Measurements from ENCODE around the gene DEFB108B.
"Not testable (repeated sequence)": the region's sequence is repeated elsewhere in the genome, so short reads cannot be mapped to it uniquely, and the experiment has no call there.

Gene DEFB108B, protein sequence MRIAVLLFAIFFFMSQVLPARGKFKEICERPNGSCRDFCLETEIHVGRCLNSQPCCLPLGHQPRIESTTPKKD

DNA sequence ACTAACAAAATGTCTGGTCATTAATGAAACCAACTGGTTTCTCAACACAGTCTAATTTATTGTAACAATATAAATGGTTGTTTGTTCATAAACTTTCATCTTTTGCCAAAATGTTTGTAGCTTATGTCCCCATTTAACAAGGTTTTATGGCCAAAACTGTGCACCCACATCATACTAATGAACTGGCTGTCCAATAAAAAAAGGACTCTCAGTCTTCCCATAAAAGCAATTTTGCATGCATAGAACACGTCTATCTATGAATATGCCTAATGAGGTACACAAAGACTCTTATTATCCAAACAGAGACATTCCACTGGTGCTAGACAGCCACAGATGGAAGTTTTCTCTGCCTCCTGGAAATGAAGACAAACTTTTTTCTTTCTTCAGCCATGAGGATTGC lies at the start of gene DEFB108B:
Gene DEFB108B (plus strand): TSS at position 390 of the 400 bp plus-strand sequence. CDS start 0 bp downstream, at position 390.
- DNase-seq: not testable (repeated sequence)

GRCh38 chr11:71786114-71786847 lies 46.7 kb upstream of the DEFB108B start:
- DNase-seq: peak; percentile 86

- DNase-seq: peak; percentile 100
Measured at GRCh38 chr11:71786848-71787097, 46.2 kb upstream of the DEFB108B start.

GRCh38 chr11:71787098-71787823 lies 45.7 kb upstream of the DEFB108B start:
- peak; percentile 96 for DNase-seq

DNA sequence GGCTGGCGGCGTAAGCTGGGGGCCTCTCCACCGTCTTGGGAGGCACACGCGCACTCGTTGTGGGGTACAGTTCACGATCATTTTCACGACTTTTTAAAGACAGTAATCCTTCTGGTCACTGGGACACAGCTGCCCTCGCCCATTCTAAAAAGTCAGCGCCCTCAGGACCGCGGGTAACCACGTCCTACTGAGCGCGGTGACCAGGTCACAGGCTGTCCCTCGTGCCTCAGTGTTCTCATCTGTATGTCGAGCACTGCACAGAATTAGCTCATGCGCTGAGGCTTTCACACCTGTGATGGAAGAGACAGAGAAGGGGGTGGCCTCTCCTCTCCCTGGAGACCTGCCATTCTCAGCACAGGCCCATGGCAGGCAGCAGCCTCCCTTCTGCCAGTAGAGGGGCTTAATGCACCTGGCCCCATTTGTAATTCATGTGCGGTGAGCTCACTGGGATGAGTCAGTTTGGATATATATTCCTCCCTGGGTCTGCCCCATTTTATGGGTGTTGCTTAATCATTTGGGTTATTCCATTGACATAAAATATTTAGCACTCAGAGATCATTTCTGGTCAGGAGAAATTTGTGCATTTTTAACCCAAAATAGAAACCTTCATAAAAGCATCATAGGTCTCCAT lies 45.1 kb upstream of the DEFB108B start:
- DNase-seq: not testable (repeated sequence)

- not testable (repeated sequence) for DNase-seq
Measured at GRCh38 chr11:71789444-71790196, 43.4 kb upstream of the DEFB108B start.

GRCh38 chr11:71791111-71791510 lies 41.9 kb upstream of the DEFB108B start:
- not testable (repeated sequence) for DNase-seq

GRCh38 chr11:71792621-71793235 lies 40.3 kb upstream of the DEFB108B start:
- DNase-seq: peak; percentile 47

GRCh38 chr11:71794386-71795040 lies 38.5 kb upstream of the DEFB108B start:
- not testable (repeated sequence) for DNase-seq

GRCh38 chr11:71795236-71795635 lies 37.8 kb upstream of the DEFB108B start:
- not testable (repeated sequence) for DNase-seq

DNA sequence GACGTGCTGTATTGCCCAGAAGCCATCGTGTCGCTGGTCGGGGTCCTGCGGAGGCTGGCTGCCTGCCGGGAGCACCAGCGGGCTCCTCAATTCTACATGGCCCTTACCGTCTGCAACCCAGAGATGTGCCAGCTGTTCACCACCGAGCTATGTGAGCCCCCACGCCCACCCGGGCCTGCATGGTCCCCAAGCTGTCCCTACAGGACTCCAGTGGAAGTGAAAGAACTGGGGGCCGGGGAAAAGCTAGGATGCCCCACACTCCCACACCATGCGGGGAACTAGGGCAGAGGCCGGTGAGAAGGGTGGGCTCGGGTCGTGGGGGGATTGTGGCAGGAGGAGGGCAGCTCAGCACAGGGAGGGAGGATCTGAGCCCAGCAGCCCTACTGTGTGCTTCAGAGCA lies 37.0 kb upstream of the DEFB108B start:
- not testable (repeated sequence) for DNase-seq

DNA sequence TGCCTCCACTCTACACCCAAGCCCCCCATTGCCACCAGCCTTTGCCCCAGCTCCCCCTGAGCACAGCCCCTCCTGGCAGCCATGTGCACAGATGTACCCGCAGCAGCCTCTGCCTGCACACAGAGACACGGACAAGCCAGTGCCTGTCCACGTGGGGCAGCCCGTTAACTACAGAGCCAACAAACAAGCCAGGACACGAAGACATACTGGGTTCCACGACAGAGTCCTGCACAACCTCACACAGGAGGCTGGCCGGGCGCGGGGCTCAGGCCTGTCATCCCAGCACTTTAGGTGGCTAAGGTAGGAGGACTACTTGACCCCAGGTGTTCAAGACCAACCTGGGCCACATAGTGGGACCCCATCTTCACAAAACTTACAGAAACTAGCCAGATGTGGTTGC lies 36.2 kb upstream of the DEFB108B start:
- DNase-seq: not testable (repeated sequence)

- DNase-seq: not testable (repeated sequence)
Measured at GRCh38 chr11:71799556-71800128, 33.4 kb upstream of the DEFB108B start.

GRCh38 chr11:71800335-71800953 lies 32.6 kb upstream of the DEFB108B start:
- peak; percentile 92 for DNase-seq

DNA sequence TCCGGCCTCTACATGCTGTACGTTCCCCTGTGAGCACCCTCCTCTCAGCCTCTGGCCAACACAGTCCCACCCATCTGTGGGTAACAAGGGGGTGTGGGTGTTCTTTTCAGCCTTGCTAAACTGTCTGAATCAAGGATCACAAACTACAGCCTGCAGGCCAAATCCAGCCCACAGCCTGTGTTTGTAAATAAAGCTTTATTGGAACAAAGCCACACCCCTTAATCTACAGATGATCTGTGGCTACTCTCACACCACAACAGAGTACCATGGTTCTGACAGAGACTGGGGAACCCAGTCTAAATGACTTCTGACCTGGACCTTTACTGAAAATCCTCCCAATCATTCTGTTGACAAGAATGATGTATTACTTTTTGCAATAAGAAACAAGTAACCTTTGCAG lies 32.0 kb upstream of the DEFB108B start:
- not testable (repeated sequence) for DNase-seq

DNA sequence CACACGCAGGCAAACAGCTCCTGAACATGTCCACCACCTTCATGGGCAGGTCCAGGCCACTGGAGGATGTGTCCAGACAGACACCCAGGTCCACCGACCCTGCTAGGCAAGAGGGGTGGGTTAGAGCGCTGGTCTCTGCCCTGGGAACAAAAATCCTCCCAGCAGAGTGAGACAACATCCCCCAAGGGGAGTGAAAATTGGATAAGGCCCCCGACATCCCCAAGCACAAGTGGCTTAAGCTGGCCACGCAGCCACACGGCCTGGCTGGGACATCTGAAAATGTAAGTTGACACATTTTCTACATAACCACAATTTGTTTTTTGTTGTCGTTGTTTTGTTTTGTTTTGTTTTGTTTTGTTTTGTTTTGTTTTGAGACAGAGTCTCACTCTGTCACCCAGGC lies 30.1 kb upstream of the DEFB108B start:
- not testable (repeated sequence) for DNase-seq

DNA sequence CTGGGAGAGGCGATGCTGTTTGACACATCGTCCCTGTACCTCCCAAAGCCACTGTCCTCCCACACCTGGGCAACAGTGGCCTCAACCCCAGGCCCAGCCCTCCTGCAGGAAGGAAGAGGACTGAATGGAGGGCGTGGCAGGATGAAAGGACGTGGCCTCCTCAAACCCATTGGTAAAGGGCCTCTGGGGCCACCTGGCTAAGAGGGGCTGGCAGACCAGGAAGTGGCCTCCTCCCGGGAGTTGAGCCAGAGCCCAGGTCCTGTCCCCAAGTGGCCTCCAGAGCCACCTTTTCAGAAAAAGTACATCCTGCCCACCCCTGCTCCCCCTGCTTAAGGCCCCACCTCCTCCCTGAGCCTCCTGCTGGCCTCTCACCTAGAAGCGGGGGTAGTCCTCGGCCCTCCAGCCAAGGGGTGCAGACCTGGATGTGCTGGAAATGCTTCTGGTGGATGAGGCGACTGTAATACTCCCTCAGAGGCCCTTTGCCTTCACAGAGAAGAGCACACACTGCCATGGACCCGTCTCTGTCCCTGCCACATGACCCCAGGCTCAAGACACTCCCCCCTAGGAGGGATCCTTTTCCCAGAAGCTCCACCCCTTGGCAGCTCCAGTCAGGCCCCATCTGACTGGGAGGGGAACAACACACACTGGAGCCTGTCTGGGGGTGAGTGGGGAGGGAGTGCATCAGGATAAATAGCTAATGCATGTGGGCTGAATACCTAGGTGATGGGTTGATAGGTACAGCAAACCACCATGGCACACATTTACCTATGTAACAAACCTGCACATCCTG lies 28.6 kb upstream of the DEFB108B start:
- not testable (repeated sequence) for DNase-seq

DNA sequence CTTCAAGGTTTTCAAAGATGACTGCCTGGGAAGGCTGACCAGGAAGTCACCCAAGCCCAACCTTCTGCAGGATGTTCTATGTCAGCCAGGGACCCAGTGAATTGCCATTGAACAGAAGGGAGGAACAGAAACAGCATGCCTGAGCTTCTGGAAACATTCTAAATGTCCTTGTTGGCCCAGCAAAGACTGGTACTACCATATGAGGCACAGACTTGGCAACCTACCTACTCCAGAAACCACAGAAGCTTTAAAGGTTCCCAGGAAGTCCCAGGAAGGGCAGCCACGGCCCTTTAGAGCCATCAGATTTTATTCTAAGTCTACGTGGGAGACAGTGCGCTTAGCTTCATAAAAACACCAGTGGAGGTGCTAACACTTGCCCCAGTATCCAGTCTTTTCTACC lies 20.5 kb upstream of the DEFB108B start:
- DNase-seq: not testable (repeated sequence)

- DNase-seq: peak; percentile 84
Measured at GRCh38 chr11:71813481-71814355, 19.3 kb upstream of the DEFB108B start.
